Liver (tissue), 3 donors: Measurements from ENCODE around the gene ENOX1.

ENCODE experiments used
- ATF3 ChIP-seq: IDR thresholded peaks from 2 replicates; pipeline ENCODE4 v1.6.1; 2016; ENCODE audit warnings: antibody characterized with exemption
- EGR1 ChIP-seq, 2 donors: IDR thresholded peaks; 2 replicates each; pipeline ENCODE4 v1.6.1; 2016 to 2018; ENCODE audit warnings: antibody characterized with exemption in 2 of 2, low read depth in 2 of 2
- JUND ChIP-seq, 2 donors: IDR thresholded peaks; 2 replicates each; pipeline ENCODE4 v1.6.1; 2016; ENCODE audit warnings: antibody characterized with exemption in 2 of 2
- RAD21 ChIP-seq, 2 donors: IDR thresholded peaks; 2 replicates each; pipeline ENCODE4 v1.6.1; 2016; ENCODE audit warnings: antibody characterized with exemption in 2 of 2, mild to moderate bottlenecking in 2 of 2
- YY1 ChIP-seq: IDR thresholded peaks from 2 replicates; pipeline ENCODE4 v1.6.1; 2016; ENCODE audit warnings: antibody characterized with exemption, mild to moderate bottlenecking
- TF ChIP-seq, protein P1 (sequence below): fragments of 150-350 bp; IDR thresholded peaks from 2 replicates; pipeline ENCODE4 v1.5.1; 2017; ENCODE audit warnings: improper control_type of control experiment, low read depth, low read length; ENCODE audit not compliant: missing input control
- TF ChIP-seq, protein P2 (sequence below): IDR thresholded peaks from 2 replicates; pipeline ENCODE4 v1.6.1; 2016; ENCODE audit warnings: antibody characterized with exemption
- donor health status: healthy.
- donor health status: healthy.

- TF ChIP-seq, protein P1, sequence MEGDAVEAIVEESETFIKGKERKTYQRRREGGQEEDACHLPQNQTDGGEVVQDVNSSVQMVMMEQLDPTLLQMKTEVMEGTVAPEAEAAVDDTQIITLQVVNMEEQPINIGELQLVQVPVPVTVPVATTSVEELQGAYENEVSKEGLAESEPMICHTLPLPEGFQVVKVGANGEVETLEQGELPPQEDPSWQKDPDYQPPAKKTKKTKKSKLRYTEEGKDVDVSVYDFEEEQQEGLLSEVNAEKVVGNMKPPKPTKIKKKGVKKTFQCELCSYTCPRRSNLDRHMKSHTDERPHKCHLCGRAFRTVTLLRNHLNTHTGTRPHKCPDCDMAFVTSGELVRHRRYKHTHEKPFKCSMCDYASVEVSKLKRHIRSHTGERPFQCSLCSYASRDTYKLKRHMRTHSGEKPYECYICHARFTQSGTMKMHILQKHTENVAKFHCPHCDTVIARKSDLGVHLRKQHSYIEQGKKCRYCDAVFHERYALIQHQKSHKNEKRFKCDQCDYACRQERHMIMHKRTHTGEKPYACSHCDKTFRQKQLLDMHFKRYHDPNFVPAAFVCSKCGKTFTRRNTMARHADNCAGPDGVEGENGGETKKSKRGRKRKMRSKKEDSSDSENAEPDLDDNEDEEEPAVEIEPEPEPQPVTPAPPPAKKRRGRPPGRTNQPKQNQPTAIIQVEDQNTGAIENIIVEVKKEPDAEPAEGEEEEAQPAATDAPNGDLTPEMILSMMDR, result no peak
- TF ChIP-seq JUND (IDR thresholded peaks at IDR 0.05) (no peak), RAD21 (IDR thresholded peaks at IDR 0.05) (no peak), EGR1 (IDR thresholded peaks at IDR 0.05; ENCODE audit: low read depth in 2 of 2) (no peak), ATF3 (no peak), YY1 (no peak)
- TF ChIP-seq, protein P2, sequence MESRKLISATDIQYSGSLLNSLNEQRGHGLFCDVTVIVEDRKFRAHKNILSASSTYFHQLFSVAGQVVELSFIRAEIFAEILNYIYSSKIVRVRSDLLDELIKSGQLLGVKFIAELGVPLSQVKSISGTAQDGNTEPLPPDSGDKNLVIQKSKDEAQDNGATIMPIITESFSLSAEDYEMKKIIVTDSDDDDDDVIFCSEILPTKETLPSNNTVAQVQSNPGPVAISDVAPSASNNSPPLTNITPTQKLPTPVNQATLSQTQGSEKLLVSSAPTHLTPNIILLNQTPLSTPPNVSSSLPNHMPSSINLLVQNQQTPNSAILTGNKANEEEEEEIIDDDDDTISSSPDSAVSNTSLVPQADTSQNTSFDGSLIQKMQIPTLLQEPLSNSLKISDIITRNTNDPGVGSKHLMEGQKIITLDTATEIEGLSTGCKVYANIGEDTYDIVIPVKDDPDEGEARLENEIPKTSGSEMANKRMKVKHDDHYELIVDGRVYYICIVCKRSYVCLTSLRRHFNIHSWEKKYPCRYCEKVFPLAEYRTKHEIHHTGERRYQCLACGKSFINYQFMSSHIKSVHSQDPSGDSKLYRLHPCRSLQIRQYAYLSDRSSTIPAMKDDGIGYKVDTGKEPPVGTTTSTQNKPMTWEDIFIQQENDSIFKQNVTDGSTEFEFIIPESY, result no peak
Observed at GRCh38 chr13:43359536-43359935, 427.2 kb downstream of the ENOX1 start.
